Right renal cortex interstitium (tissue), 3 donors: ENCODE data around the gene SLC26A5. TPM values are rescaled to one million over a fixed set of nuclear protein-coding genes. Genes with fewer than 3 reads are reported as not detected.
"Not testable (repeated sequence)": the region's sequence is repeated elsewhere in the genome, so short reads cannot be mapped to it uniquely, and the experiment has no call there.

Source experiments
- DNase-seq, 3 donors: peaks; one replicate each; pipeline ENCODE4 v3.0.0-alpha.2; 2013; ENCODE audit warnings: low read depth in 3 of 3, low spot score in 2 of 3
- polyA plus RNA-seq, 3 donors: library from polyadenylated mRNA; unstranded; fragments of 120-200 nt; gene quantifications; one replicate each; pipeline ENCODE4 v1.2.1, GENCODE V29; 2013; ENCODE audit not compliant: insufficient read length in 3 of 3

SLC26A5 gene
- polyA plus RNA-seq, result under 1 TPM in 1 of 3 donors, not detected in 2; 0.10 TPM

DNA sequence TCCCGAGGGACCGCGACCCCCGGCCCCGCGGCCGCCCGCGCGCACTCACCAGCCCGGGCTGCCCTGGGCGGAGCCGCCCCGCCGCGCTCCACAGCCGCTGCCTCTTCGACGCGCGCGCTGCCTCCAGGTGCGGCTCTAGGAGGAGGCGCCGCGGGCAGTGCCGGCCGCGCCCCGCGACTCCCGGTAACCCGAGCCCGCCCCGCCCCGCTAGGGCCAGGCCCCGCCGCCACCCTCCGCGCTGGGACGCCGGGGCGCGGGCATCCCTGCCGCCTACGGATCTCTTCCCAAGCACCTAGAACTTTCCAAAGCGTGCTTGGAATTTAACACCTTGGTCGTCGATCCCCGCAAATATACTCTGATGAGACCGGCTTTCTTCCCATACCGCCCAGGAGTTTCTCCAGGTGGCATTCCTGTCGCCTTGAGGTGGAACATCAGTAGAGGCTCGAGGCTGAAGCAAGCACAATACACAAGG lies at the start of gene SLC26A5:
SLC26A5 (minus strand) TSS at position 159 of the 472 bp plus-strand sequence. CDS start 24,693 bp downstream, outside the sequence.
- no peak for DNase-seq

GRCh38 chr7:103487419-103487818 lies 41.4 kb upstream of the SLC26A5 start:
- no peak for DNase-seq

GRCh38 chr7:103486873-103487272 lies 40.9 kb upstream of the SLC26A5 start:
- not testable (repeated sequence) for DNase-seq

- no peak for DNase-seq
Observed at GRCh38 chr7:103480771-103481170, 34.8 kb upstream of the SLC26A5 start.

DNA sequence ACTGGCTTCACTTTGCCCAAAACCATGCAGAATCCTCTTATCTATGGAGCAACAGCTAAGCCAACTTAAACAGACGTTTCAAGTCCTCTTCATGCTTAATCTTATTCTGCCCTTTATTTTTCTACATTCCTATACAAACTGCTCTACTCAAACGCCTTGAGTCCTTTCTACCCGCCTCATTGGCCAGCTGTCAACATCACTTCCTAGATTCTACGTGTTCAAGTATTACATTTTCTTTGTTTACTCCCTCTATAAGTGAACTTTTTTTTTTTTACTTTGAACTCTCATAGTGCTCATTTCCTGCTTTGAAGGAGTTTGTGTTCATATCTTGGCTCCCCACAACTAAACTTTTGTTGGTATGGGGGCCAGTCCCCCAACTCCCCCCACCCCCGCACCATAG lies 28.9 kb upstream of the SLC26A5 start:
- no peak for DNase-seq

GRCh38 chr7:103469095-103469948 lies 23.3 kb upstream of the SLC26A5 start:
- DNase-seq, result no peak

DNA sequence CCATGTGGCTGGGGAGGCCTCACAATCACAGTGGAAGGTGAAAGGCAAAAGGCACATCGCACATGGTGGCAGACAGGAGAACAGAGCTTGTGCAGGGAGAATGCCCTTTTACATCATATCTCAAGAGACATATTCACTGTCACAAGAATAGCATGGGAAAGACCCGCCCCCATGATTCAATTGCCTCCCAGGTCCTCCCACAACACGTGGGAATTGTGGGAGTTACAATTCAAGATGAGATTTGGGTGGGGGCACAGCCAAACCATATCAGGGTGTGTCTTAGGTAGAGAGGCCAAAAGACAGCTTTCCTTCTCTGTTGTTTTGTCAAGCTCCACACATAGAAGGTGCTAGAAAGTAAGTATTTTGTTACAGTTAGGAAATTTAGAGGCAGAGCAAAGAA lies 20.8 kb upstream of the SLC26A5 start:
- no peak for DNase-seq

DNA sequence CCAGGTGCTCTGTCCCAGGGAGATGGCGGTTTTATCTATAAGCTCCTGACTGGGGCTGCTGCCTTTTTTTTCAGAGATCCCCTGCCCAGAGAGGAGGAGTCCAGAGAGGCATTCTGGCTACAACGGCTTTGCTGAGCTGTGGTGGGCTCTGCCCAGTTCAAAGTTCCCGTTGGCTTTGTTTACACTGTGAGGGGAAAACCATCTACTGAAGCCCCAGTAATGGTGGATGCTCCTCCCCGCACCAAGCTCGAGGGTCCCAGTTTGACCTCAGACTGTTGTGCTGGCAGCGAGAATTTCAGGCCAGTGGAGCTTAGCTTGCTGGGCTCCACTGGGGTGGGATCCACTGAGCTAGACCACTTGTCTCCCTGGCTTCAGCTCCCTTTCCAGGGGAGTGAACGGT lies 16.4 kb upstream of the SLC26A5 start:
- no peak for DNase-seq

GRCh38 chr7:103447073-103447960 lies 1.3 kb upstream of the SLC26A5 start:
- no peak for DNase-seq

DNA sequence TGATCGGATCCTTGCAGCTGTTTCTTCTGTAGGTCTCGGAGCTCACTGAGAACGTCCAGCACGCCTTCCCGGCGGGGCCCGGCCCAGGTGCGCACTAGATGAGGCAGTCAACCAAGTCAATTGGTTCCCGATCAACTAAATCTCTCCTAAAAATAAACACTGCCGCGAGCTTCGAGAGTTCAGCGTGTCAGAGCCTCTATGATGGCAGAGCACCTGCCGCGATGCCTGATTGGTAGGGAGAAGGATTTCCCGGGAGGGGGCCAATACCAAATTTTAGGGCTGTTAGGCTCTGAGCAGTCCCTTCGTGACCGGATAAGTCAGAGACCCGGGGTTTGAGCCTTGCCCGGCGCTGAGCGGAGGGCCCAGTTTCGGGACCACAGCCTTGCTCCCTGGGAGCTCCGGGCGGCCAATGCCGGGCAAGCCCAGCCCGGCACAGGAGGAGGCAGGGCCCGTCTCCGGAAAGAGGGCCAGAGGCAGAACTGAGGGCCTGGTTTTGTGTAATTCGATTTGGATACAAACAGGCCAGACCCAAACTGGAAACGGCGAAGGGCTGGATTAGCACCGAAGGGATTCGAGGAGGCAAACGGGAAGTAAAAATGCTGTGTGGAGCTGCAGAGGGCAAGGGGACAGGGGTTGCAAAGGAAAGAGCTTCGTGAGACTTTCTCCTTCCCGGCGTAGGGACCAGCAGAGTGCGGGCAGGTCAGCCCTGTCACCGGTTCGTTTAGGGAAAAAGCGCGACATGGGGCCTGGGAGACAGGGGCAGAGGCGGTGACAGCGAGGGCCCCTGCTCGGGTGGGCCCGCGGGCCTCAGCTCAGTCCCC lies 569 bp downstream of the SLC26A5 start:
- no peak for DNase-seq

- no peak for DNase-seq
Observed at GRCh38 chr7:103439661-103440060, 6.3 kb downstream of the SLC26A5 start.

GRCh38 chr7:103437623-103438022 lies 8.4 kb downstream of the SLC26A5 start:
- no peak for DNase-seq

DNA sequence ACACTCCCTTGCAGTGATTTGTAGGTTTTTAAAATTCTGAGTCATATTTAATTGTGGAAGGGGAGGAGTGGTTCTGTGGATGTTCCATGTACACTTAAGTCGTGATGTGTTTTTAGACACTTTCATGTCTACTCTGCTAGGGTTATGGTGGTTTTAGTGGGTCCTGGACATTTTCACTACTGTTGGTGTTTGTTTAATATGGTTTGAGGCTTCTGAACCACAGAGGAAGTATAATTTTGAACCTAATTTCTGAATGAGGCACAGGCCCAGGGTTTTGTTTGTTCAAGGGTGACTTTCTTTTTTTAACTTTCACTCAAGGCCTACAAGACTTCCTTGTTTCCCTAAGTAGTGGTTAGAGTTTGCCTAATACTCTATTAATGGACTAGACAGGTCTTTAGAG lies 13.3 kb downstream of the SLC26A5 start:
- no peak for DNase-seq

DNA sequence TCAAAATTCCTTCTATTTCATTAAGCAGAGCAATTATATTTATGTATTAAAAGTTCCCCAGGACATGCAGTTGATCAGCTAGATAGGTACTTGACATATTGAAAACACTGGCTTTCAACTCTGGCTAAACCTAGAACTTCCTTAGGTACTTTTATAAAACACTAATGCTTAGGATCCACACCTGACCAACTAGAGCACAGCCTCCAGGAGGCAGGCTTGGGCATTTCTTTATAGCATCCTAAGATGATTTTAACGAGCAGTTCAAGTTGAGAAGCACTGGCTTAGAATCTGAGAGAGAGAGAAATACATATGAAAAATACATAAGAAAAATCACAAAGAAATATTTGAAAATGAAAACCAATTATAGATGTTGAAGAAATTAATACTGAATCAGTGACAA lies 20.8 kb downstream of the SLC26A5 start:
- DNase-seq, result no peak

- no peak for DNase-seq
Observed at GRCh38 chr7:103423467-103424179, 22.4 kb downstream of the SLC26A5 start.

- no peak for DNase-seq
Observed at GRCh38 chr7:103420857-103421384, 25.1 kb downstream of the SLC26A5 start.

- DNase-seq, result no peak
Observed at GRCh38 chr7:103418241-103418640, 27.8 kb downstream of the SLC26A5 start.

GRCh38 chr7:103413407-103413806 lies 32.6 kb downstream of the SLC26A5 start:
- DNase-seq, result no peak

DNA sequence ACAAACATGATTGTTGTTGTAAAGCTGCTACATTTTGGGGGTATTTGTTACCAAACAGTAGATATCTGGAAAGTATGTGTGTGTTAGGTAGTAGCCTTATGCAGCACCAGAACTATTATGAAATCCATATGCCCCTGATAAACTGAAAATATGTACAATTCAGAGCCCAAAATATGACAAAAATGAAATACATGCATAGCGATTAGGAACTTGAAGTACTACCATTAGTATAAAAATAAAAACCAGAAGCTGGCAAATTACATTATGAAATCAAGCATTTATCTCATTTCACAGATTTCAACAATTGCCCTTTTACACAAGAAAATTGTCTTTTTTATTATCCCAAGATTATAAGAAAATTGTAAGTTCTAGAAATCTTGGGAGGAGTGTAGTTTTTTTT lies 33.9 kb downstream of the SLC26A5 start:
- no peak for DNase-seq
